ENCODE results near the gene ADAMTS3.

GRCh38 chr4:72507167-72507566 lies 61.9 kb downstream of the ADAMTS3 start:
- TF ChIP-seq CTCF (IDR thresholded peaks at IDR 0.05) (no peak), EZH2 (IDR thresholded peaks at IDR 0.05; ENCODE audit: borderline replicate concordance, insufficient read depth, low read depth, low read length, poor library complexity, severe bottlenecking) (no peak)
